Dermis blood vessel endothelial cell (primary cell): Measurements from ENCODE around the gene ZNF525. TPM values are rescaled to one million over a fixed set of nuclear protein-coding genes. Genes with fewer than 3 reads are reported as not detected.
"Not testable (repeated sequence)": the region's sequence is repeated elsewhere in the genome, so short reads cannot be mapped to it uniquely, and the experiment has no call there.

Experiments used
- DNase-seq: peaks from one replicate; pipeline ENCODE4 v3.0.0; 2010
- total RNA-seq: library from RNA; depleted of rRNA; stranded (reverse); fragments of >200 nt; gene quantifications from 2 replicates; pipeline ENCODE4 v1.2.3, GENCODE V29; 2014

The ZNF525 gene
- total RNA-seq, 1 donor from 2014 or later = 9.9 TPM

GRCh38 chr19:53395840-53396524 is 30.5 kb downstream of the ZNF525 start:
- DNase-seq = not testable (repeated sequence)

- no peak for DNase-seq
These were observed 31.0 kb downstream of the ZNF525 start for GRCh38 chr19:53396525-53396868.

GRCh38 chr19:53397918-53398317 is 32.4 kb downstream of the ZNF525 start:
- DNase-seq = not testable (repeated sequence)

- DNase-seq = no peak
These were observed 44.1 kb downstream of the ZNF525 start for GRCh38 chr19:53409505-53410204.

GRCh38 chr19:53420520-53421315 is 55.2 kb downstream of the ZNF525 start:
- DNase-seq = not testable (repeated sequence)

- no peak for DNase-seq
These were observed 57.0 kb downstream of the ZNF525 start for GRCh38 chr19:53422551-53422950.

- DNase-seq = peak; percentile 47
These were observed 57.6 kb downstream of the ZNF525 start for GRCh38 chr19:53423074-53423473.

GRCh38 chr19:53423680-53424079 is 58.2 kb downstream of the ZNF525 start:
- DNase-seq = peak; percentile 50

GRCh38 chr19:53424968-53425597 is 59.6 kb downstream of the ZNF525 start:
- DNase-seq = peak; percentile 86

- peak; percentile 96 for DNase-seq
These were observed 66.0 kb downstream of the ZNF525 start, which contains the start of gene ZNF761 for GRCh38 chr19:53431399-53432087. ZNF761 (plus strand) TSS chr19:53431984; CDS start chr19:53447269, 15,285 bp downstream.

GRCh38 chr19:53432088-53432661 is 66.7 kb downstream of the ZNF525 start:
- peak; percentile 43 for DNase-seq

Other genes starting within 250 kb of the ZNF525 start
- gene ZNF415, start 232.8 kb upstream of the ZNF525 start, total RNA-seq = 1.6 and 1.9 TPM in 2 replicates
- gene ZNF347, start 206.7 kb upstream of the ZNF525 start, total RNA-seq = 7.5 and 8.3 TPM in 2 replicates
- gene ZNF665, start 172.3 kb upstream of the ZNF525 start, total RNA-seq = 2.6 and 3.0 TPM in 2 replicates
- gene ZNF677, start 110.8 kb upstream of the ZNF525 start, total RNA-seq = 15.8 and 19.9 TPM in 2 replicates
- not detected in 2 replicates for gene VN1R2, start 107.4 kb upstream of the ZNF525 start, total RNA-seq
- gene VN1R4, start 98.0 kb upstream of the ZNF525 start, total RNA-seq = not detected in 2 replicates
- gene ZNF845, start 32.0 kb upstream of the ZNF525 start, total RNA-seq = 12.5 and 12.6 TPM in 2 replicates
- 14.6 and 19.9 TPM in 2 replicates for gene ZNF765, start 29.4 kb downstream of the ZNF525 start, total RNA-seq
- gene ZNF761, start 66.3 kb downstream of the ZNF525 start, total RNA-seq = 13.4 and 14.2 TPM in 2 replicates
- 4.9 and 5.3 TPM in 2 replicates for gene ZNF813, start 102.0 kb downstream of the ZNF525 start, total RNA-seq
- gene ZNF331, start 172.4 kb downstream of the ZNF525 start, total RNA-seq = 9.0 and 14.3 TPM in 2 replicates